ENCODE data around the gene LGALS7. TPM values are rescaled to one million over a fixed set of nuclear protein-coding genes. Genes with fewer than 3 reads are reported as not detected.
A peak's percentile ranks its signal among the peaks of the same experiment; 100 is the strongest.

Gene LGALS7
- total RNA-seq, 1 experiment from 2014 or later, result not detected

DNA sequence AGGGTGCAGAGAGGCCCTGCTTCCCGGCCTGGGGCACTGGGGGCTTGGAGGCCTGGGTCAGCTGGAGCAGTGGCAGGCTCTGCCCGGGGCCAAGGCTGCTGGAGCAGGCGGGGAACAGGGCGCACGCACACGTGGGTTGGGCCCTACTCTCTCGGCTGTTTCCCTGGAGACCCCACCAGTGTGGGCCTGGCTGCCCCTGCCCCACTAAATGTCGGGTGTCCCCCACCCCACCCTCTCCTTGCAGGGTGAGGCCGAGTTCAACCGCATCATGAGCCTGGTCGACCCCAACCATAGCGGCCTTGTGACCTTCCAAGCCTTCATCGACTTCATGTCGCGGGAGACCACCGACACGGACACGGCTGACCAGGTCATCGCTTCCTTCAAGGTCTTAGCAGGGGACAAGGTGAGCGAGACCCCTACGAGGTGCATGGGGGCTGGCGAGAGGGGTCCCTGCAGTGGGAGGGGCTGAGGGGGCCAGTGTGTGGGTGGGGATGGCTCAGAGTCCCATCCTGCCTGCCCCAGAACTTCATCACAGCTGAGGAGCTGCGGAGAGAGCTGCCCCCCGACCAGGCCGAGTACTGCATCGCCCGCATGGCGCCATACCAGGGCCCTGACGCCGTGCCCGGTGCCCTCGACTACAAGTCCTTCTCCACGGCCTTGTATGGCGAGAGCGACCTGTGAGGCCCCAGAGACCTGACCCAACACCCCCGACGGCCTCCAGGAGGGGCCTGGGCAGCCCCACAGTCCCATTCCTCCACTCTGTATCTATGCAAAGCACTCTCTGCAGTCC lies 44.4 kb downstream of the LGALS7 start:
- ChIA-PET CTCF (interaction anchor here (0.6 to 1.0 kb wide), 2 partner anchors 113 to 132 kb away, joined by 3 read pairs; no protein-coding TSS in a partner anchor), POLR2A (no interaction called here)
- TF ChIP-seq POLR2AphosphoS5 (IDR thresholded peaks at IDR 0.05; ENCODE audit: low read depth, low read length), result peak; percentile 38
- TF ChIP-seq, protein P1, sequence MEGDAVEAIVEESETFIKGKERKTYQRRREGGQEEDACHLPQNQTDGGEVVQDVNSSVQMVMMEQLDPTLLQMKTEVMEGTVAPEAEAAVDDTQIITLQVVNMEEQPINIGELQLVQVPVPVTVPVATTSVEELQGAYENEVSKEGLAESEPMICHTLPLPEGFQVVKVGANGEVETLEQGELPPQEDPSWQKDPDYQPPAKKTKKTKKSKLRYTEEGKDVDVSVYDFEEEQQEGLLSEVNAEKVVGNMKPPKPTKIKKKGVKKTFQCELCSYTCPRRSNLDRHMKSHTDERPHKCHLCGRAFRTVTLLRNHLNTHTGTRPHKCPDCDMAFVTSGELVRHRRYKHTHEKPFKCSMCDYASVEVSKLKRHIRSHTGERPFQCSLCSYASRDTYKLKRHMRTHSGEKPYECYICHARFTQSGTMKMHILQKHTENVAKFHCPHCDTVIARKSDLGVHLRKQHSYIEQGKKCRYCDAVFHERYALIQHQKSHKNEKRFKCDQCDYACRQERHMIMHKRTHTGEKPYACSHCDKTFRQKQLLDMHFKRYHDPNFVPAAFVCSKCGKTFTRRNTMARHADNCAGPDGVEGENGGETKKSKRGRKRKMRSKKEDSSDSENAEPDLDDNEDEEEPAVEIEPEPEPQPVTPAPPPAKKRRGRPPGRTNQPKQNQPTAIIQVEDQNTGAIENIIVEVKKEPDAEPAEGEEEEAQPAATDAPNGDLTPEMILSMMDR (IDR thresholded peaks at IDR 0.05), result no peak
- Histone ChIP-seq H3K36me3 (ENCODE audit: control insufficient read depth, insufficient read depth, low read length) (peaks cover 58% of the 10 kb centered on the region), H3K4me1 (ENCODE audit: control insufficient read depth, insufficient read depth, low read length) (peaks cover 89% of the 10 kb centered on the region), H3K9me3 (ENCODE audit: control insufficient read depth, insufficient read depth, low read depth, low read length) (no peaks in the 10 kb centered on the region), H3K27me3 (ENCODE audit: control insufficient read depth, insufficient read depth, low read length) (no peaks in the 10 kb centered on the region), H3K27ac (ENCODE audit: low read length) (peak overlapping the region; percentile 73), H3K4me3 (ENCODE audit: low read depth in 2 of 2, low read length in 2 of 2) (no peak overlapping the region)
- intact Hi-C loops (cut with micrococcal nuclease; ENCODE audit: unreplicated experiment) (loop anchor here (5.0 kb wide), 1 partner anchor 77 kb away; no protein-coding TSS in a partner anchor), in situ Hi-C loops (cut with HindIII; ENCODE audit: low pct_unique_long_range_greater_than_20kb, low sequenced_read_pairs) (no loop called here)
- BruUV-seq (replicated peaks), result no TSS peak
- ATAC-seq, result no peak
- no peak for DNase-seq (ENCODE audit: low read depth, low spot score)

DNA sequence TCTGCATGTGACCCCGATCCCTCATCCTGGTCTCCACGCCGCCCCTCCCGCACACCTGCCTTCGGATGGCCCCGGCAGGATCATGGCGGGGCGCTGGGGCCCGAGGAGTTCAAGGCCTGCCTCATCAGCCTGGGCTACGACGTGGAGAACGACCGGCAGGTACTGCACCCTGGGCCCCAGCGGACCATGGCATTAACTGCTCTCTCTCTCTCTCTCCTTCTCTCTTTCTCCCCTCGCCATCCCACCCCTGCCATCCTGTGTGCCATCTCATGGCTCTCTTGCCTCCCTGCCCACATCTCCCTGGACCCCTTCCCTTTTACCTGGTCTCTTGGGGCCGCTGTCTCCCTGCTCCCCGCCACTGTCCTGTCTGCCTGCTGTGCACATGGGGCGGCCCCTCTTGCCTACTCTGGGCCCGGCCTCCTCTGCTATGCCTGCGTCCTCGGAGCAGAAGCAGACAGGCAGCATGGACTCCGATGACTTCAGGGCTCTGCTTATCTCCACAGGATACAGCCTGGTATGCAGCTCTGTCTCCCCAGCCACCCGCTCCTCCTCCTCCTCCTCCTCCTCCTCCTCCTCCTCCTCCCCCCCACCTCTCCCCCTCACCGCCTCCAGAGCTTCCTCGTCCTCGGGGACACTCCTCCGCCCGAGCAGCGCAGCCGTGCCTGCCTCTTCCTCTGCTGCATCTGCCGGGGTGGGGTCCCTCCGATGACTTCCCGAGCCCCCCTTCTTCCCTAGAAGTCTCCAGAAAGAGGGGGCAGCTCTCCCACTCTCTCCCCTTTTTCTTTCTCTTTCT lies 45.3 kb downstream of the LGALS7 start:
- ChIA-PET POLR2A (no interaction called here), CTCF (interaction anchor here (0.6 to 1.3 kb wide), 9 partner anchors 9 to 635 kb away, joined by 3 to 9 read pairs (median 3); partner anchors contain the start of genes MRPS12 and SARS2)
- DNase-seq (ENCODE audit: low read depth, low spot score) (no peak), ATAC-seq (peak; percentile 10)
- intact Hi-C loops (cut with micrococcal nuclease; ENCODE audit: unreplicated experiment), result loop anchor here (5.0 kb wide), 1 partner anchor 76 kb away; no protein-coding TSS in a partner anchor
- Histone ChIP-seq H3K4me3 (ENCODE audit: low read depth in 2 of 2, low read length in 2 of 2) (no peak overlapping the region), H3K9me3 (ENCODE audit: control insufficient read depth, insufficient read depth, low read depth, low read length) (no peaks in the 10 kb centered on the region), H3K36me3 (ENCODE audit: control insufficient read depth, insufficient read depth, low read length) (peaks cover 66% of the 10 kb centered on the region), H3K4me1 (ENCODE audit: control insufficient read depth, insufficient read depth, low read length) (peaks cover 87% of the 10 kb centered on the region), H3K27ac (ENCODE audit: low read length) (peak overlapping the region; percentile 73), H3K27me3 (ENCODE audit: control insufficient read depth, insufficient read depth, low read length) (no peaks in the 10 kb centered on the region)
- no peak for TF ChIP-seq SIN3A (IDR thresholded peaks at IDR 0.05; ENCODE audit: borderline replicate concordance, insufficient read depth, low read depth, low read length)
- peak; percentile 72 for TF ChIP-seq POLR2AphosphoS5 (IDR thresholded peaks at IDR 0.05; ENCODE audit: low read depth, low read length)
- in situ Hi-C loops (cut with HindIII; ENCODE audit: low pct_unique_long_range_greater_than_20kb, low sequenced_read_pairs), result no loop called here
- BruUV-seq (replicated peaks), result no TSS peak

DNA sequence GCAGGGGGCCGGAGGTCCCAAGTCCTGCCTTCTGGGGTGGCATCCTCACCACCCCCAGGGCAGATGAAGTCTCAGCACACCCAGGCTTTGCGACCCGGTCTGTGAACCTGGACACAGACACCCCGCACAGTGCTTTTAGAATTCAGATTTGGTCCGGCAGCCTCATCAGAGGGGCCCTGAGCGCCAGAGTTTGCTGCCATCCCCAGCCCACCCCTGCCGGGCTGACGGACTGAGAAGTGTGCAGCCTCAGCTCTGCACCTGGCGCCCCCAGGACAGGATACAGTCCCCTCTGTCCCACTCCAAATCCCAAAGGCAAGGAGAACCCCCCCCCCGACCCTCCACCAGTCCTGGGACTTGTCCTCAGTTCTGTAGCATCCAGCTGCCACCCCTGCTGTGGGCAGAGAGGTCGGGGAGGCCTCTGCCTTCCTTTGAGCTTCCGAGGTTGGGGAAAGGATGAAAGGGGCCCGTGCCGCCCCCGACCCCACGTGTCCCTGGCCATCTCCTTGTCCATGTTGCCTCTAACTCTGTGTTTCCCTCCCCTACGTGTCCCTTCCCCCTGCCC lies 45.9 kb downstream of the LGALS7 start:
- DNase-seq (ENCODE audit: low read depth, low spot score), result no peak
- BruUV-seq (replicated peaks), result no TSS peak

More for the DNA sequence above, 45.9 kb downstream of the LGALS7 start:
- Histone ChIP-seq H3K4me3 (ENCODE audit: low read depth in 2 of 2, low read length in 2 of 2) (no peak overlapping the region), H3K27ac (ENCODE audit: low read length) (peak overlapping the region; percentile 69), H3K4me1 (ENCODE audit: control insufficient read depth, insufficient read depth, low read length) (peaks cover 88% of the 10 kb centered on the region), H3K9me3 (ENCODE audit: control insufficient read depth, insufficient read depth, low read depth, low read length) (no peaks in the 10 kb centered on the region), H3K36me3 (ENCODE audit: control insufficient read depth, insufficient read depth, low read length) (peaks cover 71% of the 10 kb centered on the region), H3K27me3 (ENCODE audit: control insufficient read depth, insufficient read depth, low read length) (no peaks in the 10 kb centered on the region)
- ATAC-seq, result no peak
- CTCF ChIA-PET, result interaction anchor here (0.6 to 1.3 kb wide), 4 partner anchors 141 to 635 kb away, joined by 4 to 9 read pairs (median 6); partner anchors contain the start of genes MRPS12 and SARS2
- in situ Hi-C loops (cut with HindIII; ENCODE audit: low pct_unique_long_range_greater_than_20kb, low sequenced_read_pairs) (no loop called here), intact Hi-C loops (cut with micrococcal nuclease; ENCODE audit: unreplicated experiment) (loop anchor here (5.0 kb wide), 1 partner anchor 75 kb away; no protein-coding TSS in a partner anchor)
- TF ChIP-seq POLR2AphosphoS5 (IDR thresholded peaks at IDR 0.05; ENCODE audit: low read depth, low read length) (no peak; the same call in 1 of the 2 replicates), TCF7L2 (IDR thresholded peaks at IDR 0.05; ENCODE audit: low read depth, low read length) (peak; percentile 23; the same call in 1 of the 2 replicates)
- POLR2A ChIA-PET, result interaction anchor here (0.6 kb wide), 1 partner anchor 105 kb away, joined by 4 read pairs; no protein-coding TSS in a partner anchor
